ENCODE data around the gene SMS.

DNA sequence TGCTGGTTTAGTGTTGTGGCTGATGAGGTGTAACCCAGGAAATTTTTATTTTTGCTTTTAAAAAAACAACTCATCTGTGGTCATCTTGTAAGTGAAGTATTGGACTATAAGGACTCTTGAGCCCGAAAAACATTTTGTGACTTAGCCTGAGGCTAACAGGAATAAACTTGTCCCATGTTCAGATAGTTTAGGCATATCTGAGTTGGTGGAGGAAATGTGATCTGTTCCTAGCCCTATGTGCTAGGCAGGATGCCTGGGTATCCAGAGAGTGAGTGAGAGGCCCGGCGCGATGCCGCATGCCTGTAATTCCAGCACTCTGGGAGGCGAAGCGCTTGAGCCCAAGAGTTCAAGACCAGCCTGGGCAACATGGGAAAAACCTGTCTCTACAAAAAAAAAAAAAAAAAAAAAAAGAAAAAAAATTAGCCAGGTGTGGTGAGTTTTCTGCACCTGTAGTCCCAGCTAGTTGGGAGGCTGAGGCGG, 3.7 kb downstream of the SMS start:
- TF ChIP-seq POLR2A (IDR thresholded peaks at IDR 0.05): no peak
- TF ChIP-seq, protein P1, sequence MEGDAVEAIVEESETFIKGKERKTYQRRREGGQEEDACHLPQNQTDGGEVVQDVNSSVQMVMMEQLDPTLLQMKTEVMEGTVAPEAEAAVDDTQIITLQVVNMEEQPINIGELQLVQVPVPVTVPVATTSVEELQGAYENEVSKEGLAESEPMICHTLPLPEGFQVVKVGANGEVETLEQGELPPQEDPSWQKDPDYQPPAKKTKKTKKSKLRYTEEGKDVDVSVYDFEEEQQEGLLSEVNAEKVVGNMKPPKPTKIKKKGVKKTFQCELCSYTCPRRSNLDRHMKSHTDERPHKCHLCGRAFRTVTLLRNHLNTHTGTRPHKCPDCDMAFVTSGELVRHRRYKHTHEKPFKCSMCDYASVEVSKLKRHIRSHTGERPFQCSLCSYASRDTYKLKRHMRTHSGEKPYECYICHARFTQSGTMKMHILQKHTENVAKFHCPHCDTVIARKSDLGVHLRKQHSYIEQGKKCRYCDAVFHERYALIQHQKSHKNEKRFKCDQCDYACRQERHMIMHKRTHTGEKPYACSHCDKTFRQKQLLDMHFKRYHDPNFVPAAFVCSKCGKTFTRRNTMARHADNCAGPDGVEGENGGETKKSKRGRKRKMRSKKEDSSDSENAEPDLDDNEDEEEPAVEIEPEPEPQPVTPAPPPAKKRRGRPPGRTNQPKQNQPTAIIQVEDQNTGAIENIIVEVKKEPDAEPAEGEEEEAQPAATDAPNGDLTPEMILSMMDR (IDR thresholded peaks at IDR 0.05): no peak
